Stimulated activated CD4-positive, alpha-beta T cell treated with anti-CD3 and anti-CD28 coated beads, Interleukin-4, amount 100 ng/mL, for 48 hours (primary cell): ENCODE data around the gene DPP6.

Source experiments
- DNase-seq, 2 donors: peaks; one replicate each; pipeline ENCODE4 v3.0.0-alpha.2; 2020; ENCODE audit warnings: low read depth in 2 of 2

DPP6 gene

GRCh38 chr7:154592388-154592787 lies 540.2 kb downstream of the DPP6 start:
- no peak for DNase-seq

DNA sequence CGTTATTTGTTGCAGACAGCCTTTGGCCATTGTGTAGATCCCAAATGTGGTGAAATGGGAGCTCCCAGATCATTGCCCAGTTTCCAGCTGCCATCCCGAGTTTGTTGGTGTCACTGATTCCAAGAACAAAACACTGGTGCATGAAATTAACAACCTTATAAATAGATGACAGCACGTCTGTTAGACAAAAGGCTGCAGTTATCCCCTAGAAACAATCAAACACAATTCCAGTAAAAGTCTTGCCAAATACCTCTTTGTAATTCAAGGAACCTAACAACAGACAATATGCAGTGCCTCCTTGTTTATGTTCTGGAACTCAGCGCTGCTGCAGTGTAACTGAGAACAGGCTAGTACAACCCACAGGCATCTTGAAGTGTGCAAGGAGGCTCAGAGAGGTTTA lies 546.2 kb downstream of the DPP6 start:
- no peak for DNase-seq

GRCh38 chr7:154598864-154599263 lies 546.7 kb downstream of the DPP6 start:
- DNase-seq = no peak

GRCh38 chr7:154610903-154611302 lies 558.7 kb downstream of the DPP6 start:
- DNase-seq = no peak

DNA sequence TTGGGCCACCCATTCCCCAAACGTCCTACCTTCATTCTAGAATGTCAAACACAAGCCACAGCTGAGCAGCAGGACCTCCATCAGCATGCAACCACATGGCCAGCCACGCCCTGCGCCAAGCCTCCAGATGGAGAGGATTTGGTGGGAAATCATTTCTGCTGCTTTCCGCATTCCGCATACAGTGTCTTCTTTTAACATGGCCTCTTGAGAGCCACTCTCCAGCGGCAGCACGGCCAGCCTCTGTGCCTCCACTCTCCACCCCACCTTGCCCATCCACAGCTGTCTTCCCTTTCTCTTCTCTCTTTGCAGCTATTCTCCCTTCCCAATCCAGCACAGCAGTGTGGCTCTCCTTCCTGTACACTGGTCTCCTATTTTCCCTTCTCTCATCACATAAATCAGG lies 561.6 kb downstream of the DPP6 start:
- no peak for DNase-seq

DNA sequence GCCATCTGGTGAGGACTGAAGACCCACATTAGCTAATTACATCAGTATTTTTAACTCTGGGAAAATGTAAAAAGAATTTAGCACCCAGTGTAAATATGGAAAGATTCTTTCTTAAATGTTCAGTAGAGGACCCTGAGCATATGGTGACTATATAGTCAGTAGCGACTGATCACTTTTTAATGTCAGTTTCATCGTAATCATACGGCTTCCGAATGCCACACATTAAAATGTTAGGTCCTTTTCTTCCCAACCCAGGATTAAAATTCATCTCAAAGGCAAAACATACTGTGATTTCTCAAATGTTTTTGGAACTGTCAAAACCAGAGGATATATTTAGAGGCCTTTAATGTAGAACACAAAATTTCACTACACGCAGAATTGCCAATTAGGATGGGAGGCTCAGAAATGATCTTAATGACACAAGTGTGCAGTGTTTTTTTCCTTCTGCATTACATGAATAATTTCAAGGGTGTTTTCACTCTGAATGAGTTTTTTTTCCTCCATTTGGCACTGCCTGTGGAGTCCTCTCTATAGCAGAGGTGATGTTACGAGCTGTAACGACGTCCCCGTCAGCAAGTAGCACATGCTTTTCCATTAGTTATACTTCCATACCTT lies 568.0 kb downstream of the DPP6 start:
- DNase-seq = no peak

DNA sequence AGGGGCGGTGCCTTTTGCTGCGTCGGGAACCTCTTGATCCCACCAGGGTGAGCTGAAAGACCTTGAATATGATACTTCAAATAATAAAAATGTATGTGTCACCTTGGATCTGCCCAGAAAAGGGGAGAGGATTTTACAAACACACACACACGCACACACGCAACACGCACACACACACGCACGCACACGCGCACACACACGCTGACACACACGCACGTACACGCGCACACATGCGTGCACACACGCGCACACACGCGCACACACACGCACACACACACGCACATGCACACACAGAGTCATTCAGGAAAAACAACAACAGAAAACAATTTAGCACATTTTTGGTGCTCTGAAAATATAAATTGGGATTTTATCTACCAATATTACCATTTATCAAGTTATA lies 571.2 kb downstream of the DPP6 start:
- no peak for DNase-seq

DNA sequence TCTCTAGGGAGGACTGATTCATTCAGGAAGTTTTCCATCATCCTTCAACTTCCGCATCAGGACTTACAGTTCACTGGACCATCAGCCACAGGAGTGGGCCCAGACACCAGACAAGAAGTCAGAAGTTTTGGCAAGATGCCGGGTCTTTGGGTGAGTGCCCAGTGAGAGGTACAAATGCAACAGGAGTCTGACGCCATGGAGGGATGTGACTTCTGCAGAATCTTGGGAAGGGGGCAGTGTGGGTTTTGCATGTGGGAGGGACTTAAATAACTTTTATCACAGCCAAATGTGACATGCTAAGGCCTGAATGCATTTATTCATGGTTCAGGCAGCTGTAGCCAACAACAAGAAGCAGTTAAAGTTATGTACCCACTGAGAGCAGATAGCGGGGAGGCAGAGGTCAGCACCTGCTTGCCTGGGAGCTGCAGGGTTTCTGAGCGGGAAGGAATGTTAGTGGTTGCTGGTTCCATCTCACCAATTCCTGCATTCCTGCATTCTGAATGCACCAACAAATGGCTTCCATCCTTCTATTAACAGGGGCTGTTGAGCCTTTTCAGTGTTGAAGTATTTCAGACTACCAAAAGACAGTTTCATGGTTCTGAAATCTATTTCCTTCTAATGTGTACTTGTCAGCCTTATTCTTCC lies 575.6 kb downstream of the DPP6 start:
- DNase-seq = no peak

DNA sequence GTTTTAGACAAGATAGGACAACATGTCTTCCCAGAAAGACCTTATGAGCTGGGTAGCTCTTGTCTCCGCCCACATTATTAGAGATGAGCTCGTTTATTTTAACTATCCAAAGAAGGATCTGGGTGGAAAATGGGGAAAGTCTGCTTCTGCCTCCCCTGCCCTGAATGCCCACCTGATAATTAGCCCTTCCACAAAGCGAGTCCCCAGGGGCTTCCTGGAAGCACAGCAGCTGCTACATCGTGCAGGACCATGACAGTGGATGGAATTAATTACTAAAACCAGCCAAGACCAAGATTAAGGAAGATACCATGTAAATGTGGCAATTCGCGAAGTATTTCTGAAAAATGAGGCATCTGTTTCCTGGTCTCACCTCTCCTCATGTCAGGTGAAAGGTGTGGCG lies 576.4 kb downstream of the DPP6 start:
- DNase-seq = no peak

DNA sequence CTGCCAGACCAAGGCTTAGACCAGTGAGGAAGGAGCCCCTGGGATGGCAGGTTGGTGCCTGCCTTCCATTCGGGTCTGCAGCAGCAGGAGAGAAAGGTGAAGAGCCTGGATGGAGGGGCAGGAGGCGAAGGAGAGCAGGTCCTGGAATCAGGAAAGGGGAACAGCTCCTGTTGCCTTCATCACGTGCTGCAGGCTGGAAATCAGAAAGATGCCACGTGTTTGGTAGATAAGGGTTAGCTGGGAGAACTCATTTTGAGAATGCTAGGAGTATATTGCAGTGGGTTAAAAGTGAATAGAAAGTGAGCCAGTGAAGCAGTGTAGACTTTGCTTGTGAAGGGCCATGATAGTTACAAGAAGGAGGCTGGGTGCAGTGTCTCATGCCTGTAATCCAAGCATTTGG lies 579.0 kb downstream of the DPP6 start:
- DNase-seq = no peak

DNA sequence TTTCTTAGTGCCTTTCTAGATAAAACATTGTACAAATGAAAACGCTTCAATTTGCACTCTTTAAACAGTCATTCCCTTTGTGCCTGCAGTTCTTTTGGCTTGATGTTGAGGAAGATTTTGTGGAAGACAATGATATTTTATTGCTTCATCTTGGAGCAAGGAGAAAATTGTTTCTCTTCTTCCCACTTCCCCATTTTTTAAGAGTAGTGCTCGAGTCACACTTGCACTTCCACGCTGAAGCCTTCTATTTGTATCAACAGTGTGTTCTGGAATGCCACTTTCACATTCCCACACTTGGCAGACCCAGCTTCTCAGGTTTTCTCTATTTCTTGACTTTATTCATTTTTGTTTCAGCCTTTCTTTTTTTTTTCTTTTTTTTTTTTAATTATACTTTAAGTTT lies 581.4 kb downstream of the DPP6 start:
- no peak for DNase-seq

GRCh38 chr7:154638286-154638685 lies 586.1 kb downstream of the DPP6 start:
- no peak for DNase-seq

- no peak for DNase-seq
These were observed 588.2 kb downstream of the DPP6 start for GRCh38 chr7:154640266-154640865.

DNA sequence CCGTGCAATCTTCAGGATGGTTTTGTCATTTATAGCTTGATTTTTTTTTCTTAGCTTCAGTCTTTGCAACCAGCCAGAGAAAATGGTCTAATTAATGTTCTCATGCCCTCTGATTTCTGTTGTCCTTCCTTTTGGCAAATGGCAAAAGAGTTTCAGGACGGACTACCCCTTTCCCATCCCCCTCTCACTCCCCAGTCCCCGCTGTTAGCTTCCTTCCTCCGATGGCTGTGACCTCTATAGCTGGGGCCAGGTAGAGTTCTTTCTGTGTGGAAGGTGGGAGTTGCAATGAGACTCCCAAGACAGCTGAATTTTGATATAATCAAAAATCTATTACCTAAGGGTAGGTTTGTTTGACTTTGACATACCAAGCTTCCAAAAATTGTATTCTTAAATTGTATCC lies 588.7 kb downstream of the DPP6 start:
- DNase-seq = no peak

- no peak for DNase-seq
These were observed 592.2 kb downstream of the DPP6 start for GRCh38 chr7:154644366-154644765.

GRCh38 chr7:154646126-154647013 lies 594.2 kb downstream of the DPP6 start:
- no peak for DNase-seq

DNA sequence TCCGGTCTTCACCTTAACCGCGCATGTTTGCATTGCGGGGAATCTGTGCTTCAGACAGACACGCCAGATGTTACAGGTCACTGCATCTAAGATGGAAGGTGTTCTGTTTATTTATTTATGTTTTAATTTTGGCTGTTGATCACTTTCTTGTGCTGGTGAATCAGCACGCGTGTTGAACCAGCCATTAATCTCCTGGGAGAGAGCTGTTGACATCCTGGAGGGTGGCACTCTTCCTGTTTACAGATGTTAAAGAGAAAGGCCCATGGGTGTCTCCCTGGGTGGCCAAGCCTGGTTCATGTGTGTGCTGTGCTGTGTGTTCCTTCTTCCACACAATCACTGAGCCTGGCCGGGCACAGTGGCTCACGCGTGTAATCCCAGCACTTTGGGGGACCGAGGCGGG lies 595.4 kb downstream of the DPP6 start:
- DNase-seq = no peak

DNA sequence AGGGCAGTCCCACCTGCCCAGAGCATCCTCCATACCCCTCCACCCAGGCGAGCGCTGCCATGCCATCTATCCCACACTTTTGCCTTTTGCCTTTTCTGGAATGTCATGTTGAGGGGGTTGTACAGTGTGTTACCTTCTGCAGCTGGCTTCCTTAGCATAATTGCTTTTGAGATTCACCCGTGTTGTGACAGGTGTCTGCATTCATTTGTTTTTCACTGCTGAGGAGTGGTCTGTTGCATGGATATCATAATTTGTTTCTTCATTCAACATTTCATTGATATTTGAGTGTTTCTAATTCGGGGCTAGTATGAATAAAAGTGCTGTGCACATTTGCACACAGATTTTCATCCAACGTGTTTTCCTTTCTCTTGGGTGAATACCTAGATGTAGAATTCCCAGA lies 596.8 kb downstream of the DPP6 start:
- no peak for DNase-seq

- DNase-seq = no peak
These were observed 597.2 kb downstream of the DPP6 start for GRCh38 chr7:154649434-154649833.

DNA sequence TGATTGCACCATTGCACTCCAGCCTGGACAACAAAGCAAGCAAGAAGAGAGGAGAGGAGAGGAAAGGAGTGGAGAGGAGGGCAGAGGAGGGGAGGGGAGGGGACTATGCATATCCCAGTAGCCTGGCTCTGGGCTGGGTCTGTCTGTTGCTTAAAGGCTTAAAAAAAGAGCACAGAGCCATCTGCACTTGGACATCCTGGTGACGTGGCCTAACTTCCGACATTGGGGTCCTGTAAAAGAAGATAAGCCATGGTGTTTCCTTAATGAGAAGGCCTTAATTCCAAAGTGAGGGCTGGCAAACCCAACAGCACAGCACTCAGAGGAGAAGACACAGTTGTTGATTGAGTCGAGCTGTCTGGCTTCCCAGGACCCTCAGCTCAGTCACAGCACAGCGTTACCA lies 598.1 kb downstream of the DPP6 start:
- no peak for DNase-seq

DNA sequence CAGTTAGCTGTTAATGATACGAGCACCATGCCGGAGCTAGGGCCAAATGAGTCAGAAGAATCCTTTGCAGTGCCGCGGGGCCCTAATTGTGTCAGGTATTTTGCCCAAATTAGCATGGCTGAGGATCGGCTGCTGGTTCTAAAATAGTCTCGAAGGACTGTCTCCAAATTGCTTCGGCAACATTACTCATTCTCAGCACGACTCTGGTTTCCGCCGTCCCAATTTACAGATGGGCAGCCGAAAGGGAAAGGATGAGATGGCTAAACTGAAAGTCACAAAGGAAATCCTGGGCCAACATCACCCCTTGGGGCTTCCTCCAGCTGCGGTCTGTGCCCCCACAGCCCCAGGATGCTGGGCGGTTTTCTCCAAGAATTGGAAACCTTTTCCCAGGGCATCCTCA lies 599.3 kb downstream of the DPP6 start:
- DNase-seq = no peak

- no peak for DNase-seq
These were observed 600.4 kb downstream of the DPP6 start for GRCh38 chr7:154652564-154652963.

DNA sequence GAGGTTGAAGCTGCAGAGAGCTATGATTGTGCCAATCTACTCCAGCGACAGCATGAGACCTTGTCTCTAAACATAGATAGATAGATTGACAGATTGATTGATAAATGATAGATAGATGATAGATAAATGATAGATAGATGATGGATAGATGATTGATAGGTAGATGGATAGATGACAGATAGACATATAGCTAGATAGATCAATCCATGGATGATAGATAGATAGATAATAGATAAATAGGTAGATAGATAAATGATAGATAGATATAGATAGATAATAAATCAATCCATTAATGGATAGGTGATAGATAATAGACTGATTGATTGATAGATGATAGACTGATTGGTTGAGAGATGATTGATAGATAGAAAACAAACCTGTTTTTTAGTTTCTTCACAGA lies 601.1 kb downstream of the DPP6 start:
- no peak for DNase-seq
